GM19239 (cell line): ENCODE results near the gene PPP1R15A.
"Not testable (repeated sequence)": the region's sequence is repeated elsewhere in the genome, so short reads cannot be mapped to it uniquely, and the experiment has no call there.

ENCODE experiments used
- DNase-seq: peaks from one replicate; pipeline ENCODE4 v3.0.0; 2011; ENCODE audit warnings: low spot score; ENCODE audit not compliant: insufficient read length
- FAIRE-seq: peaks from 2 replicates; lab custom pipeline; 2011; peaks lifted over from hg19 to GRCh38; lab: Jason Lieb, UNC

PPP1R15A gene

DNA sequence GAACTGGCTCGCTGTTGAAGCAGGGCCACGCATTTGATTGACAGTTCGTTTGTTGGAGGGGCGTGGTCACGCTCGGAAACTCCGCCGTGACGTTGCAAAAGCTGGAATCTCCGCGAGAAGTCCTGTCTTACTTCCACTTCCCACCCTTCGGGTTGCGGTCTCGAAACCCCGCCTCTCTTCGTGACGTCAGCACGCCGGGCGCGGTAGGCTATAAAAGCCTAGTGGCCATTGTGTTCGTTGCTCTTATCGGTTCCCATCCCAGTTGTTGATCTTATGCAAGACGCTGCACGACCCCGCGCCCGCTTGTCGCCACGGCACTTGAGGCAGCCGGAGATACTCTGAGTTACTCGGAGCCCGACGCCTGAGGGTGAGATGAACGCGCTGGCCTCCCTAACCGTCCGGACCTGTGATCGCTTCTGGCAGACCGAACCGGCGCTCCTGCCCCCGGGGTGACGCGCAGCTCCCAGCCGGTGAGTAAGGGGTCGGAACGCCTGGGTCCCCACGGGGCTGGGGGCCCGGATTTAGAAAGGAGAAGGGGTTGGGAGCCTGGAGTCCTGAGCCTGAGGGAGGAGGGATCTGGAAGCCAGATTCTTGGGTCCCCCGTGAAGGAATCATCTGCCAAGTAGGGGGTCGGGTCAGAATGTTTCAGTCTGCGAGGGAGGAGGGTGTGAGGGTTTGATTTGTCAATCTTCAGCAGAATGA is at the start of gene PPP1R15A:
PPP1R15A (plus strand) TSS at position 240 of the 702 bp plus-strand sequence. CDS start 813 bp downstream, outside the sequence.
- peak; percentile 97 for FAIRE-seq
- peak; percentile 85 for DNase-seq

DNA sequence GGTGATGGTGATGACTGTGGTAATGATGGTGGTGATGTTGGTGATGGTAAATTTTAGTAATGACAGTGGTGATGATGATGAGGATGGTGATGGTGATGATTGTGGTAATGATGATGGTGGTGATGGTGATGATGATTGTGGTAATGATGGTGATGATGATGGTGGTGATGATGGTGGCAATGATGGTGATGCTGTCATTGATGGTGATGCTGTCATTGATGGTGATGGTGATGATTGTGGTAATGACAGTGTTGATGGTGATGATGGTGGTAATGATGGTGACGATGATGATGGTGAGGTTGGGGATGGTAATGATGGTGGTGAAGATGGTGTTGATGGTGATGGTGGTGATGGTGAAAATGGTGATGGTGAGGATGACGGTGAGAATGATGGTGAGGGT is 49.7 kb upstream of the PPP1R15A start:
- FAIRE-seq (no peak), DNase-seq (no peak)

DNA sequence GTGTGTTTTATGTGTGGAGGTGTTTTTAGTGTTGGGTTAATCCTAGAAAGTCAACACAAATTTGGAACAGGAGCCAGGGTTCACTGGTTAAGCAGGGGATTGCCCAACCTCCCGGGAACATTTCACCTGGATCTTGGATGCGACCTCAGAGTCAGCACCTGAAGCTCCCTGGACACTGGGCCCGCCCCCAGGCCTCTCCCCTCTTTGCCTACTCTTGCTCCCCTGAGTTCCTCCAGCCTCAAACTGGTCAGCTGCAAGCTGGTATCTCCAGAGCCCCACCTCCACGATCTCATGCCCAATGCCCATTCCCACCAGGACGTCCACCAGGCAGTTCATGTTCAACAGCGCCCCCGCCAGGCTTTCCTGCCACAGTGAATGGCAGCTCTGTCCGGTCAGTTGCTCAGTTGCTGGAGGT is 45.6 kb upstream of the PPP1R15A start:
- FAIRE-seq (no peak), DNase-seq (no peak)

DNA sequence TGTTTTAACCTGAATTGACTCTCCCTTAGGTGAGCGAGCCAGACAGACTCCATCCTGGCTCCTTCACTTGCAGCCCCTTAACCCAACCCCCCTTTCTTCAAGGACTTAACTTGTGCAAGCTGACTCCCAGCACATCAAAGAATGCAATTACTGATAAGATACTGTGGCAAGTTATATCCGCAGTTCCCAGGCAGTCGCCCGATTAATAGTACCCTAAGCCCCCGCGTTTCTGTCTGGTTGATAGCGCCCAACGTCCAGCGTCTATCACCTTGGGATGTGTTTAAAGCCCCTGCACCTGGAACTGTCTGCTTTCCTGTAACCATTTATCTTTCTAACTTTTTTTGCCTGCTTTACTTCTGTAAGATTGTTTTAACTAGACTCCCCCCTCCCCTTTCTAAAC is 42.1 kb upstream of the PPP1R15A start:
- no peak for DNase-seq
- no peak for FAIRE-seq

DNA sequence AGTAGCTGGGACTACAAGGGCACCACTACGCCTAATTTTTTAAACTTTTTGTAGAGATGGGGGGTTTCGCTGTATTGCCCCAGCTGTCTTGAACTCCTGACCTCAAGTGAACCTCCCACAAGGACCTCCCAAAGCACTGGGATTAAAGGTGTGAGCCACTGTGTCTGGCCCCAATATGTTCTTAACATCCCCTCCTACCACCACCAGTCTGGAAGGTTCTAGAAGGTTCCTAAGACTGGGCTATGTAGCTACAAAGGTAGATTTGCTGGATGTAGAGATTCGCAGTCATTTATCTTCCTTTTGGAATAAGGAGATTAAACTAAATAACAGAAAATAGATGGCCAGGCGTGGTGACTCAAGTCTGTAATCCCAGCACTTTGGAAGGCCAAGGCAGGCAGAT is 41.3 kb upstream of the PPP1R15A start:
- FAIRE-seq, result no peak
- no peak for DNase-seq

DNA sequence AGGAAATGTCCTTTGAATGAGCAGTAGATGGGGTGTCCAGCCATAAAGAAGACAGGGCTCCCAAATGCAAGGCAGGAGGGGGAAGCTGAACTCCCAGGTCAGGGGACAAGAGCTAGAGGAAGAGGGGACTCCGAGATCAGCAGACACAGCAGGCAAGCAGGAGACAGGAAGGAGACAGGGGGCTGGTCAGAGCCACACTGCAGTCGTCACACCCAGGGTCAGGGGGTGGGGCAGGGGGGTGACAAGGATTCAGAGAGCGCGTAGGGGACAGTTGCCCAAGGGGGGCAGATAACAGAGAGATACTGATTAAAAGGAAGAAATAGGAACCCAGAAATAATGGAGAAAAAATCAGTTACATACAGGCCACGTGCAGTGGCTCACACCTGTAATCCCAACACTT is 39.2 kb upstream of the PPP1R15A start:
- DNase-seq (no peak), FAIRE-seq (no peak)

DNA sequence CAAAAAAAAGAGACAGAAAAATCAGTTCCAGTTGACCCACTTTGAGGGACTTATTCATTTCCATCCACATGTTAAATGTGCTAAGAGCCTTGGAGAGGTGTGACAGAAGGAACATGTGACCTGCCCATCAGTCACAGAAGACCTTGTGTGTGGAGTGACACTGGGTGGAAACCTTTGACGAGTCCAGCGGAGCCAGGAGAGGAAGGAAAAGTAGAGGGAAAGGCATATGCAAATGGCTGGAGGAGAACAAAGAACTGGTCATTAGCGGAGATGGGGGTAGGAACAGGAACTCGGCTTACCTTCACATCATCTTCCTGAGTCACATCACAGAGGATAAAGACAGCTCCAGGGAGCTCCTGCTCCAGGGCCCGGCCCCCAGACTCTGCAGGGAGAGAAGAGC is 38.2 kb upstream of the PPP1R15A start:
- FAIRE-seq, result no peak

DNA sequence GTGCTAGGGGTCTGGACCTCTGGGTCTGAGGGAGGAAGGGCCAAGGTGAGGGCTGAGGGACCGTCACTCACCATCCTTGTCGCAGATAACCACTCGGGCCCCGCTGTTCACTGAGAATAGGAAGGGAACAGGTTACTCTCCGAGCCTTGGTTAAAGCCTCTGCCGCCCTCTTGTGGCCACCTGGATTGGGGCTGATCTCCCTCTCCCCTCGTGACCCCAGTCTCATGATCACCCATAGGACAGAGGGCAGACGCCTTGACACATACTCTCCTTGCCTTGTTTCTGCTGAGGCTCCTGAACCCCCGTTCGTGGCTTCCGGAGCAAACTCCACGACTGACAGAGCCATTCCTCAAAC is 36.5 kb upstream of the PPP1R15A start:
- DNase-seq (peak; percentile 91), FAIRE-seq (peak; percentile 97)

More for the DNA sequence above, 38.2 kb upstream of the PPP1R15A start:
- no peak for DNase-seq

DNA sequence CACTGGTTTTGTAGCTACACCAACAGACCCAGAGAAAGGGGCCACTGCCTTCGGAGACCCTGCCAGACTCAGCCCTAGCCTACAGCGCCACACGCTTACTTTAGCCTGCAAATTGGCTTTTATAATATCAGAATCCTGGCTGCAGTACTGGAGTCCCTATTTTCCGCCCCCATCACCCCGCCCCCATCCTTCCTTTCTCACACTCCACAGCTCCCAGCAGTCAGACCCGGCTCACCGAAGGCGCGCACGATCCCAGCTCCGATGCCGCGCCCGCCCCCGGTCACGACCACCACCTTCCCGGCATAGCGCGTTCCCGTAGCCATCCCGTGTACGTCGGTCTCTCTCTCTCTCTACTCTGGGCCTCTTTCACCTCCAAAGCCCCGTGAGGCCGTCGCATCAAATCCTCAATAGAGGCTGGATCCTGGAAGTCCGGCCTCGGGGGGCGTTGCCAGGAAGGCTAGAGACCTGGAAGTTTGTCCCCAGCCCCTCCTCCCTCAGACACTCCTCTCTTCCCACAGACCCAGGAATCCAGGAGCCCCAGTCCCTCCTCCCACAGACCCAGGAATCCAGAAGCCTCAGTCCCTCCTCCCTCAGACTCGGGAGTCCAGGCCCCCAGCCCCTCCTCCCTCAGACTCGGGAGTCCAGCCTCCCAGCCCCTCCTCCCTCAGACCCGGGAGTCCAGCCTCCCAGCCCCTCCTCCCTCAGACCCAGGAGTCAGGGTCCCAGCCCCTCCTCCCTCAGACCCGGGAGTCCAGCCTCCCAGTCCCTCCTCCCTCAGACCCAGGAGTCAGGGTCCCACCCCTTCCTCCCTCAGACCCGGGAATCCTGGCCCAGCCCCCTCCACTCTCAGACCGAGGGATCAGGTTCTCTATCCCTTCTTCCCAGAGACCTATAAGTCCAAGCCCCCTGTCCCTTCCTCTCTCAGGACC is 35.9 kb upstream of the PPP1R15A start, which contains the start of gene HSD17B14:
HSD17B14 (minus strand) TSS at position 403 of the 929 bp plus-strand sequence; CDS start at position 323, 80 bp downstream.
- DNase-seq, result no peak
- FAIRE-seq, result no peak

DNA sequence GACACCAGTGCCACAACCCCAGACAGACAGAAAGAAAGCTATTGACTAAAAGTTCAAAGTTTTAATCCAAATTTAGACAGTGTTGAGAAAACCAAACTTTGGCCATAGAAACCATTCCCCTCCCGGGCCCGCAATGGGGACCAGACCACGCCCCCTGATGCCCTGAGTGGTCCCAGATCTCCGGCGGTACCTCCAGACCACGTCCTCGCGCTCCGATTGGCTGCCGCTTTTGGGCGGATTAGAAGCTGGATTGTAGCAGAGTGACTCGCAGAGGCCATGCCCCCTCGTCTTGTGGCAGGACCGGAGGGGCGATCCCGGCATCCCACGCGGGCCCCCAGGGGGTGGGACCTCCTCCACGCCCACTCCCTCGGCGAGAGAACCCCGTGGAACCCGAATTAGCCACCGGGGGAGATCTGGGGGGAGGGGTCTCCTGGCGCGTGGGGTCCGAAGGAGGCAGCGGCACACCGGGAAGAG is 35.1 kb upstream of the PPP1R15A start:
- peak; percentile 71 for DNase-seq
- peak; percentile 86 for FAIRE-seq

DNA sequence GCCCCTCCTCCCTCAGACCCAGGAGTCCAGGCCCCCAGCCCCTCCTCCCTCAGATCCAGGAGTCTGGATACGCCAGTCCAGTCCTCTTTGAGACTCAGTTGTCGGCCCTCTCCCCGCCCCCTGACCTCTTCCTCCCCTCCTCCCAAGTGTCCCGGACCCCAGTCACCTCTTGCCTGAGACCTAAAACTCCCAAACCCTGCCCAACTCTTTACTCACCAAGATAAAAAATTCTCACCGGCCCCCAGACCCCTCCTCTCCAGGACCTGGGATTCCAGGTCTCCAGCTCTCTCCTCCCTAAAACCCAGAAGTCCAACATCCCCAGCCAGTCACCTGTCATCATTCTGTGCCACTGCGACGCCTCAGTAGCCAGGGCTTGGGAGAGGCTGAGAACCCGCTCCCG is 34.5 kb upstream of the PPP1R15A start:
- DNase-seq (no peak), FAIRE-seq (no peak)

DNA sequence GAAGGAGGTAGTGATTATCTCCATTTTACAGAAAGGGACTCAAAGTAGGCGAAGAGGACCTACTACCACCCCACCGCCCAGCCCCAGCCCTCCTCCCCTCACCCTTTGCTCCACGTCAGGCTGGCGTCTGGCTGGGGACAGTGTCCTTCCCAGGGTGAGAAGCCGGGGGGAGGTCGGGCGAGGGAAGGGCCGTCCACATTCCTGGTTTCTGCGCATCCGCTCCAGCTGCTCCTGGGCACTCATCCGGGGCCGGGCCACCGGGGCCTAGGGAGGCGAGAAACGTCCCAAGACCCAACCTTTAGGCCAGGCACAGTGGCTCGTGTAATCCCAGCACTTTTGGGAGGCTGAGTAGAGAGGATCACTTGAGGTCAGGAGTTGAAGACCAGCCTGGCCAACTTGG is 31.2 kb upstream of the PPP1R15A start:
- FAIRE-seq, result no peak
- no peak for DNase-seq

DNA sequence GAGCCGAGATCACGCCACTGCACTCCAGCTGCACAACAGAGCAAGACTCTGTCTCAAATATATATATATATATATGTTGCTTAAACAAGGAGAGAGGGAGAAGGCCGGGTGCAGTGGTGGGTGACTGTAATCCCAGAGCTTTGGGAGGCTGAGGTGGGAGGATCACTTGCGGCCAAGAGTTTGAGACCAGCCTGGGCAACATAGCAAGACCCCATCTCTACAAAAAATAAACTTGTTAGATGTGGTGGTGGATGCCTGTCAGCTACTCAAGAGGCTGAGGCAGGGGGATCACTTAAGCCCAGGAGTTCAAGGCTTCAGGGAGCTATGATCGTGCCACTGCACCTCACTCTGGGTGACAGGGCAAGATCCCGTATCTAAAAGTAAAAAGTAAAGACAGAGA is 30.6 kb upstream of the PPP1R15A start:
- FAIRE-seq (no peak), DNase-seq (no peak)

DNA sequence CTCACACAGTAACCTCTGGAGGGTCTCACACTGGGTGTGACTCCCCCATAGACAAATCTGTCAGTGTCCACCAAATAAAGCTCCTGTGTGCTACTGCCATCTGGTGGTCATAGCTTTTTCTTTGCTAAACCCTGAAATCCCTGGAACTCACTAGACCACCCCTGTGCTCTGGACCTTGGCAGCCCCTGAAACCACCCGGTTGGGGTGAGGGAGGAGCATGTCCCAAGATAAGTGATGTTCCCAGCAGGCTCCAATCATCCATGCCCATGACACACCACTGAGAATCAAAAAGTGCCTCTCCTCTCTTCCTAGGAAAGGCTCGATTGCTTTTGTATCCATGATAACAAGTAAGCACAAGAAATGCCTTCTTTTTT is 29.4 kb upstream of the PPP1R15A start:
- FAIRE-seq, result peak; percentile 87
- DNase-seq, result no peak

DNA sequence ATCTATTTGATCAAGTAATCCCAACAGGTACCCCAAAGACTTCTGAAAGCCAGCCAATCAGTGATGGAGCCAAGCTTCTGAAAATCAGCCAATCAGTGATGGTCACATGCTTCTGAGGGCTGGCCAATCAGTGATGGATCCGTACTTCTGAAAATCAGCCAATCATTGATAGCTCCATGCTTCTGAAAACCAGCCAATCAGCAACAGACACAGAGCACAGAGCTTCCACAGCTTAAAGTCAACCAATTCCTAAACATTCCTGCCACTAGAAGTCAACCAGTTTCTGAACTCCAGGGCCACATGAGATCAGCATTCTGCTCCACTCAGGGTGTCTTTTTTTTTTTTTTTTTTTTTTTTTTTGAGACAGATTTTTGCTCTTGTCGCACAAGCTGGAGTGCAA is 27.7 kb upstream of the PPP1R15A start:
- no peak for FAIRE-seq
- DNase-seq, result no peak

DNA sequence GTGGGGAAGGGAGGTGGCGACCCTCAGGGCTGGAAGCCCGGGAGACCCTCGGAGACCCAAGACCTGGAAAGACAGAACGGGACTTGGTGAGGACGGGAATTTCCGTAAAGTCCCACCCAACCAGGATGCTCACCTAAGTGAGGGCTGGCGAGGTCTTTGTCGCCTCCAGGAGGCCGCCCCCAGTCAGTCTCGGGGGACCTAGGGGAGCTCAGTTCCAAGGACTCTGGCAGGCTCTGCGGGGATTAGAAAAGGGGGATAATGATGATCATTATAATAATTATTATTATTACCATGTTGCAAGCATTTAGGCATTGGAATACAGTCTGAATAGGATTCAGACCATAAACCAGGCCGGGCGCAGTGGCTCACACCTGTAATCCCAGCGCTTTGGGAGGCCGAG is 26.8 kb upstream of the PPP1R15A start:
- no peak for DNase-seq
- FAIRE-seq, result no peak

DNA sequence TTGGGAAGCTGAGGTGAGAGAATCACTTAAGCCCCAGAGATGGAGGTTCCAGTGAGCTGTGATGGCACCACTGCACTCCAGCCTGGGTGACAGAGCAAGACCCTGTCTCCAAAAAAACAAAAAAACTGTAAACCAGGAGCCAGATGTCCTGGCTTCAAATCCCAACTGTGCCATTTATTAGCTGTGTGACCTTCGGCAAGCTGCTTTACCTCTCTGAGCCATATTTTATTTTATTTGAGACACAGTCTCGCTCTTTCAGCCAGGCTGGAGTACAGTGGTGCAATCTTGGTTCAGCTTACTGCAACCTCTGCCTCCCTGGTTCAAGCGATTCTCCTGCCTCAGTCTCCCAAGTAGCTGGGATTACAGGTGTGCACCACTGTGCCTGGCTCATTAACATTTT is 25.6 kb upstream of the PPP1R15A start:
- not testable (repeated sequence) for DNase-seq, FAIRE-seq

DNA sequence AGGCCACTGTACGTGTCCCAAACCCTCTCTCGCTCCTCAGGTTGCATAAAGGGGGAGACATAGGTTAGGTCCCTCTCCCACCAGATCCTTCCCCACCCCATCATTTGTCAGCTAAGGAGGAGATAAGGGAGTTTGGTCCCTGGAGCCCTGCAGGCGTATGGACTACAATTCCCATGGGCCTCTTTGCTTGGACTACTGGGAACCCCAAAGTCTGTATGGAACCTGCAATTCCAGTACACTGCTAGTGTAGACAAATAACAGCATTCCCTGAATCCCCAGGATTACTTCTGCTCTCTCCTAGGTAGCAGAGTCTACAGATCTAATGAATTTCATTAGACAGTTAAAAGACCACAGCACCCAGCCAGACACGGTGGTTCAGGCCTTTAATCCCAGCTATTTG is 19.9 kb upstream of the PPP1R15A start:
- FAIRE-seq (no peak), DNase-seq (no peak)

DNA sequence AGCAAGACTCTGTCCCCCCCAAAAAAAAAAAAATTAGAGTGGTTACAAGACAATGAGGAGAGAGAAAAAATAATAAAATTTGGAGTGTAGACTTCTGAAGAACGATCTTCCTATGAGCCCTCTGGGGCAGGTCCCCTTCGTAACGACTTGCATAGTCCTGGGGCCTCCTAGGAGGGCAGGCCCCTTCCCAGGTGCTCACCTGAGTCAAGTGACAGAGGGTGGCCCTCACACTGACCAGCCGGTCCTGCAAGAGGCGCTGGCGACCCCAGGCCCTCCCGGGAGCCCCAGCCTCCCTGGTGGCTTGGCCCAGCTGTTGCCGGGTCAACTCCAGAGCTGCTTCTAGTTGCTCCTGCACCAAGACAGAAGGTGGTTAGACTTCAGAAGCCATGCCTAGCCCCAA is 18.7 kb upstream of the PPP1R15A start:
- DNase-seq, result no peak
- no peak for FAIRE-seq

DNA sequence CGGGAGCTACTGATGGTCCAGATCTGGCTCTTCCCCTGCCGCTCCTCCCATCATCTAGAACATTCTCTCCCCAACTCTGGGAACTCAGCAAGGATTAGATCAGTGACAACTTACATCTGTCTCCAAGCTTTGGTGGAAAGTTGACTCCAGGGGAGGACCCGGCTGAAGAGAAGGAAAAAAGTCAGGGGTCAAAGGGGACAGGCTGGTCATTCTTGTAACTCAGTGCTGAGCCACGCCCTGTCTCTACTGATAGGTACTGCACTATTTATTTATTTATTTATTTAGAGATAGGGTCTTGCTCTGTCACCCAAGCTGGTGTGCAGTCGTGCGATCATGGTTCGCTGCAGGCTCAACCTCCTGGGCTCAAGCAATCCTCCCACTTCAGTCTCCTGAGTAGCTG is 18.1 kb upstream of the PPP1R15A start:
- FAIRE-seq (no peak), DNase-seq (no peak)

DNA sequence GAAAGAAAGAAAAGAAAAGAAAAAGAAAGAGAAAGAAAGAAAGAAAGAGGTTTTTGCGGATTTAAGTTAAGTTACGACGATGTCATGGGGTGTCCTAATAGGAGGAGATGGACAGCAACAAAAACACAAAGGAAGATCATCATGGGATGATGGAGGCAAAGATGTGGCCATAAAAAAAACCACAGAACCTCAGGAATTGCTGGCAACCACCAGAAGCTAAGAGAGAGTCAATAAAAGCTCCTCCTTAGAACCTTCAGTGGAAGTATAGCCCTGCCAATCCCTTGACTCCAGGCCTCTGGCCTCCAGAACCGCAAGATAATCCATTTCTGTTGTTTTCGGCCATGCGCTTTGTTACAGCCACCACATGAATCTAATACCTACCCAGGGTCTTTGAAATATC is 15.3 kb upstream of the PPP1R15A start:
- FAIRE-seq (no peak), DNase-seq (no peak)
